ENCODE results near the gene NHERF2. TPM values are rescaled to one million over a fixed set of nuclear protein-coding genes. Genes with fewer than 3 reads are reported as not detected.
"Not testable (repeated sequence)": the region's sequence is repeated elsewhere in the genome, so short reads cannot be mapped to it uniquely, and the experiment has no call there.

NHERF2 gene
- polyA plus RNA-seq, 5 donors, result 63.1 to 196 (median 91.8) TPM

GRCh38 chr16:2023092-2024031 lies 3.3 kb upstream of the NHERF2 start:
- DNase-seq, result peak; percentile 93

GRCh38 chr16:2024032-2024420 lies 2.7 kb upstream of the NHERF2 start:
- DNase-seq, result no peak

GRCh38 chr16:2025251-2025650 lies 1.5 kb upstream of the NHERF2 start:
- DNase-seq, result no peak

GRCh38 chr16:2025878-2026460 lies 733 bp upstream of the NHERF2 start:
- DNase-seq, result no peak

- no peak for DNase-seq
Measured at GRCh38 chr16:2027024-2028010, 615 bp downstream of the NHERF2 start.

GRCh38 chr16:2028146-2028545 lies 1.4 kb downstream of the NHERF2 start:
- DNase-seq, result no peak

- DNase-seq, result no peak
Measured at GRCh38 chr16:2028620-2029220, 2.0 kb downstream of the NHERF2 start.

- DNase-seq, result no peak
Measured at GRCh38 chr16:2029350-2029749, 2.6 kb downstream of the NHERF2 start.

GRCh38 chr16:2030036-2030435 lies 3.3 kb downstream of the NHERF2 start:
- DNase-seq, result no peak

- no peak for DNase-seq
Measured at GRCh38 chr16:2031081-2031577, 4.4 kb downstream of the NHERF2 start.

GRCh38 chr16:2032285-2033056 lies 5.8 kb downstream of the NHERF2 start:
- no peak for DNase-seq

GRCh38 chr16:2033057-2033908 lies 6.6 kb downstream of the NHERF2 start:
- peak in 1 of 2 donors; percentile 63 for DNase-seq

- DNase-seq, result not testable (repeated sequence)
Measured at GRCh38 chr16:2033909-2034695, 7.4 kb downstream of the NHERF2 start.

- DNase-seq, result no peak
Measured at GRCh38 chr16:2034696-2035430, 8.2 kb downstream of the NHERF2 start.

- DNase-seq, result peak; percentile 69 to 74
Measured at GRCh38 chr16:2035431-2036199, 8.9 kb downstream of the NHERF2 start.

GRCh38 chr16:2036200-2036966 lies 9.7 kb downstream of the NHERF2 start:
- no peak for DNase-seq
